Aortic smooth muscle cell (primary cell): ENCODE results near the gene C3orf52. TPM values are rescaled to one million over a fixed set of nuclear protein-coding genes. Genes with fewer than 3 reads are reported as not detected.

Experiments used
- total RNA-seq: library from RNA; depleted of rRNA; stranded (reverse); fragments of >200 nt; gene quantifications from 2 replicates; pipeline ENCODE4 v1.2.3, GENCODE V29; 2014

C3orf52 gene
- total RNA-seq: 4.0 and 4.8 TPM in 2 replicates

GRCh38 chr3:112086076-112086854 lies at the start of gene C3orf52:
TSS of gene C3orf52 (plus strand) at chr3:112086389. CDS start at chr3:112086408, 19 bp downstream.

GRCh38 chr3:112132975-112133448 lies 46.8 kb downstream of the C3orf52 start, which contains the start of gene GCSAM:
TSS of gene GCSAM (minus strand) at chr3:112133248. CDS start at chr3:112133120, 128 bp downstream.

Other genes with a start within 250 kb of the C3orf52 start
- gene PHLDB2, start 227.1 kb upstream of the C3orf52 start, total RNA-seq: 69.5 and 98.7 TPM in 2 replicates
- 33.0 and 37.4 TPM in 2 replicates for gene ABHD10, start 107.4 kb upstream of the C3orf52 start, total RNA-seq
- not detected in 2 replicates for gene TAGLN3, start 87.5 kb upstream of the C3orf52 start, total RNA-seq
- gene TMPRSS7, start 51.7 kb upstream of the C3orf52 start, total RNA-seq: under 0.01 TPM in 1 of 2 replicates, not detected in the other
- gene GCSAM, start 46.9 kb downstream of the C3orf52 start, total RNA-seq: not detected in 2 replicates
- gene SLC9C1, start 207.8 kb downstream of the C3orf52 start, total RNA-seq: 0.13 and 0.44 TPM in 2 replicates
- 4.0 and 6.1 TPM in 2 replicates for gene CD200, start 246.8 kb downstream of the C3orf52 start, total RNA-seq